H1 (cell line): ENCODE measurements around the gene FMO4. TPM values are rescaled to one million over a fixed set of nuclear protein-coding genes. Genes with fewer than 3 reads are reported as not detected.
A peak's percentile ranks its signal among the peaks of the same experiment; 100 is the strongest.
"Not testable (repeated sequence)": the region's sequence is repeated elsewhere in the genome, so short reads cannot be mapped to it uniquely, and the experiment has no call there.

Source experiments
- CTCF ChIA-PET: fragments of 300-600 bp; sonication (Branson Sonifier 250); formaldehyde crosslinking; loops from one replicate; lab custom pipeline; 2021; ENCODE audit not compliant: partially characterized antibody; lab: Charles Lee
- POLR2A ChIA-PET: fragments of 300-600 bp; sonication (Branson Sonifier 250); formaldehyde crosslinking; loops from one replicate; lab custom pipeline; 2021; ENCODE audit warnings: inconsistent platforms; ENCODE audit not compliant: partially characterized antibody; lab: Charles Lee
- DNase-seq, 2 experiments: peaks; one replicate each; pipeline versions ENCODE4 v3.0.0 to v3.0.0-alpha.2; 2010 to 2022; ENCODE audit warnings: low spot score in 2 of 2, low read depth in 1 of 2, mixed read lengths in 1 of 2
- FAIRE-seq: peaks from 2 replicates; lab custom pipeline; 2011; peaks lifted over from hg19 to GRCh38; lab: Jason Lieb, UNC
- H2AFZ ChIP-seq: 2 replicates; pipeline ENCODE4 v1.8.1; 2012; ENCODE audit warnings: low read length, inconsistent platforms
- H2AK5ac ChIP-seq: 2 replicates; pipeline ENCODE4 v1.6.1; 2013; ENCODE audit warnings: low read depth, low read length
- H2BK120ac ChIP-seq: replicated peaks from 2 replicates; pipeline ENCODE3; 2013; ENCODE audit warnings: low read depth, low read length, inconsistent platforms
- H2BK12ac ChIP-seq: 2 replicates; pipeline ENCODE4 v1.6.1; 2013; ENCODE audit warnings: low read depth, low read length
- H2BK15ac ChIP-seq: 2 replicates; pipeline ENCODE4 v1.6.1; 2013; ENCODE audit warnings: low read length
- H2BK20ac ChIP-seq: 2 replicates; pipeline ENCODE4 v1.6.1; 2013; ENCODE audit warnings: low read length
- H2BK5ac ChIP-seq: 2 replicates; pipeline ENCODE4 v1.6.1; 2013; ENCODE audit warnings: low read depth, low read length
- H3K14ac ChIP-seq: 2 replicates; pipeline ENCODE4 v1.6.1; 2013; ENCODE audit warnings: inconsistent platforms; ENCODE audit not compliant: insufficient read length
- H3K18ac ChIP-seq: 2 replicates; pipeline ENCODE4 v1.6.1; 2013; ENCODE audit warnings: low read length; ENCODE audit errors: extremely low read depth
- H3K23ac ChIP-seq: 2 replicates; pipeline ENCODE4 v1.6.1; 2013; ENCODE audit warnings: inconsistent platforms; ENCODE audit not compliant: insufficient read length
- H3K23me2 ChIP-seq: 2 replicates; pipeline ENCODE4 v1.6.1; 2013; ENCODE audit warnings: low read depth, low read length
- H3K27ac ChIP-seq: 2 replicates; pipeline ENCODE4 v1.6.1; 2011; ENCODE audit warnings: low read depth, low read length, inconsistent platforms
- H3K27me3 ChIP-seq, 4 experiments: replicated peaks in 1 of 4; 1 replicate in 1 of 4; 2 replicates in 3 of 4; pipeline versions ENCODE4 v1.6.1 to v1.8.1; 2011 to 2013; ENCODE audit warnings: low read length in 3 of 4, mild to moderate bottlenecking in 3 of 4, inconsistent platforms in 2 of 4, mixed read lengths in 2 of 4, moderate library complexity in 1 of 4; ENCODE audit not compliant: control insufficient read depth in 3 of 4, insufficient read depth in 3 of 4; ENCODE audit errors: extremely low read depth in 1 of 4
- H3K36me3 ChIP-seq, 4 experiments: 2 replicates each; pipeline versions ENCODE4 v1.6.1 to v1.8.1; 2011 to 2013; ENCODE audit warnings: mild to moderate bottlenecking in 4 of 4, low read length in 3 of 4, moderate library complexity in 2 of 4, control low read depth in 1 of 4, inconsistent platforms in 1 of 4; ENCODE audit not compliant: insufficient read depth in 4 of 4, control insufficient read depth in 2 of 4
- H3K4ac ChIP-seq: replicated peaks from 2 replicates; pipeline ENCODE3; 2013; ENCODE audit warnings: low read length, low read depth, mixed read lengths, inconsistent platforms; ENCODE audit not compliant: insufficient read length
- H3K4me1 ChIP-seq, 4 experiments: replicated peaks in 1 of 4; 1 replicate in 1 of 4; 2 replicates in 3 of 4; pipeline versions ENCODE4 v1.6.1 to v1.8.1; 2011 to 2013; ENCODE audit warnings: low read length in 3 of 4, inconsistent platforms in 2 of 4, mixed read lengths in 1 of 4; ENCODE audit not compliant: insufficient read depth in 4 of 4, control insufficient read depth in 3 of 4
- H3K4me2 ChIP-seq, 2 experiments: 2 replicates each; pipeline versions ENCODE4 v1.6.1 to v1.8.1; 2011 to 2013; ENCODE audit warnings: low read depth in 2 of 2, low read length in 2 of 2, control low read depth in 1 of 2, inconsistent platforms in 1 of 2, mild to moderate bottlenecking in 1 of 2; ENCODE audit not compliant: insufficient read depth in 1 of 2
- H3K4me3 ChIP-seq, 4 experiments: fragments of 200-600, 300-600 bp in 1 of 4; sonication (generic), shearing (Covaris generic), sonication (Bioruptor Twin) in 1 of 4; 2 replicates each; pipeline versions ENCODE4 v1.5.1 to v1.8.1; 2011 to 2016; ENCODE audit warnings: low read length in 4 of 4, low read depth in 3 of 4, control low read depth in 2 of 4, inconsistent platforms in 2 of 4, mild to moderate bottlenecking in 2 of 4, mixed read lengths in 1 of 4, moderate library complexity in 1 of 4; ENCODE audit not compliant: insufficient read depth in 2 of 4; ENCODE audit errors: extremely low read depth in 1 of 4
- H3K56ac ChIP-seq: replicated peaks from 2 replicates; pipeline ENCODE3; 2013; ENCODE audit warnings: low read depth, mild to moderate bottlenecking, mixed read lengths, low read length, inconsistent platforms; ENCODE audit not compliant: insufficient read length
- H3K79me1 ChIP-seq: 2 replicates; pipeline ENCODE4 v1.6.1; 2013; ENCODE audit warnings: low read depth, low read length, control low read depth
- H3K79me2 ChIP-seq, 2 experiments: 2 replicates each; pipeline versions ENCODE4 v1.6.1 to v1.8.1; 2012 to 2013; ENCODE audit warnings: low read length in 2 of 2, mild to moderate bottlenecking in 2 of 2, inconsistent platforms in 1 of 2; ENCODE audit not compliant: insufficient read depth in 2 of 2, control insufficient read depth in 1 of 2
- H3K9ac ChIP-seq, 4 experiments: replicated peaks in 1 of 4; 1 replicate in 1 of 4; 2 replicates in 3 of 4; pipeline versions ENCODE4 v1.6.1 to v1.8.1; 2011 to 2013; ENCODE audit warnings: low read depth in 3 of 4, low read length in 3 of 4, control low read depth in 2 of 4, mild to moderate bottlenecking in 2 of 4, moderate library complexity in 2 of 4, inconsistent platforms in 1 of 4; ENCODE audit errors: extremely low read depth in 1 of 4
- H3K9me3 ChIP-seq, 2 experiments: 2 replicates each; pipeline versions ENCODE4 v1.6.1 to v1.8.1; 2012 to 2013; ENCODE audit warnings: mild to moderate bottlenecking in 2 of 2, moderate library complexity in 2 of 2, control low read depth in 1 of 2, inconsistent platforms in 1 of 2, low read depth in 1 of 2, low read length in 1 of 2, mixed read lengths in 1 of 2; ENCODE audit not compliant: insufficient read depth in 2 of 2
- H4K20me1 ChIP-seq, 2 experiments: replicated peaks in 1 of 2; 2 replicates each; pipeline versions ENCODE3 to v1.8.1; 2011 to 2013; ENCODE audit warnings: inconsistent platforms in 2 of 2, low read length in 2 of 2, mild to moderate bottlenecking in 1 of 2; ENCODE audit not compliant: insufficient read depth in 2 of 2, control insufficient read depth in 1 of 2
- H4K5ac ChIP-seq: 2 replicates; pipeline ENCODE4 v1.6.1; 2013; ENCODE audit warnings: low read length, low read depth, mixed read lengths, inconsistent platforms; ENCODE audit not compliant: insufficient read length
- H4K8ac ChIP-seq: 2 replicates; pipeline ENCODE4 v1.8.0; 2013; ENCODE audit warnings: mild to moderate bottlenecking, moderate library complexity, low read length, inconsistent platforms; ENCODE audit not compliant: insufficient read depth; ENCODE audit errors: extremely low read depth
- H4K91ac ChIP-seq: replicated peaks from 2 replicates; pipeline ENCODE3; 2013; ENCODE audit warnings: low read length, mixed read lengths, inconsistent platforms; ENCODE audit not compliant: insufficient read length
- CTCF ChIP-seq, 3 experiments: IDR thresholded peaks; 1 replicate in 2 of 3; 2 replicates in 1 of 3; pipeline versions ENCODE4 v1.5.1 to v1.6.1; 2011; ENCODE audit warnings: low read length in 3 of 3, mild to moderate bottlenecking in 3 of 3, inconsistent platforms in 2 of 3, low read depth in 1 of 3, moderate library complexity in 1 of 3; ENCODE audit not compliant: insufficient read depth in 1 of 3; ENCODE audit errors: control extremely low read depth in 1 of 3
- RAD21 ChIP-seq, 2 experiments: IDR thresholded peaks in 1 of 2; conservative IDR thresholded peaks in 1 of 2; 2 replicates each; pipeline ENCODE4 v1.6.1; 2011; ENCODE audit warnings: low read depth in 2 of 2, low read length in 2 of 2, improper control_type of control experiment in 1 of 2, inconsistent platforms in 1 of 2, mild to moderate bottlenecking in 1 of 2, moderate library complexity in 1 of 2
- WGBS, 2 experiments: shearing (Covaris generic) in 1 of 2; methylation state at CpG; one replicate each; pipeline versions ENCODE4 v1.1.6 to v1.1.7; 2013 to 2015; ENCODE audit warnings: low lambda C conversion rate in 2 of 2, mixed read lengths in 2 of 2, inconsistent platforms in 1 of 2, low coverage in 1 of 2, missing lambda C conversion rate in 1 of 2; ENCODE audit not compliant: insufficient replicate concordance in 2 of 2, insufficient coverage in 1 of 2, insufficient read length in 1 of 2; ENCODE audit errors: extremely low coverage in 1 of 2, missing lambda C conversion rate in 1 of 2; 5-methylcytosine and 5-hydroxymethylcytosine counted together
- polyA plus RNA-seq, 7 experiments: library from polyadenylated mRNA; depleted of rRNA in 3 of 7; stranded (reverse) in 5 of 7; unstranded in 2 of 7; fragments of >200 nt in 5 of 7; fragments of 200-250 nt in 2 of 7; gene quantifications; 1 replicate in 5 of 7; 2 replicates in 1 of 7; 4 replicates in 1 of 7; pipeline versions ENCODE4 v1.2.1 to v1.2.3, GENCODE V29; 2011 to 2013; ENCODE audit warnings: missing spikeins in 2 of 7, mixed read lengths in 2 of 7
- total RNA-seq: library from RNA; stranded (reverse); fragmentation: NEBNext Ultra II Directional; extraction: Animal tissue kit (Norgen Biotek cat#: 25700); gene quantifications from 2 replicates; pipeline ENCODE4 v1.2.1, GENCODE V29; 2021

The FMO4 gene
- total and polyA plus RNA-seq, 2 of the 8 experiments (the other 6 are each of a cell fraction or from before 2014, with no cell fraction given): 1.5 to 2.3 TPM

- FAIRE-seq: peak; percentile 94
- not testable (repeated sequence) for H3K56ac ChIP-seq
Measured at GRCh38 chr1:171339345-171339744, 25.4 kb downstream of the FMO4 start.

More at GRCh38 chr1:171339345-171339744, 25.4 kb downstream of the FMO4 start:
- H3K23me2 ChIP-seq, H2BK120ac ChIP-seq, H3K4me1 ChIP-seq, H3K4me3 ChIP-seq, H4K8ac ChIP-seq, H3K14ac ChIP-seq, H3K36me3 ChIP-seq, H2BK12ac ChIP-seq, H3K27me3 ChIP-seq, H3K18ac ChIP-seq, H3K4me2 ChIP-seq, H3K9ac ChIP-seq, POLR2A ChIA-PET, H3K79me2 ChIP-seq, H3K23ac ChIP-seq, H2BK20ac ChIP-seq, DNase-seq: not testable (repeated sequence)
- TF ChIP-seq CTCF (IDR thresholded peaks at IDR 0.05; ENCODE audit: control extremely low read depth in 1 of 3, insufficient read depth in 1 of 3, low read depth in 1 of 3, low read length in 3 of 3) (peak in 1 of 3 experiments; percentile 9; a peak in 1 of 4 replicates), RAD21 (IDR thresholded peaks at IDR 0.05 in 1 of 2, conservative IDR thresholded peaks at IDR 0.05 in 1 of 2; ENCODE audit: low read depth in 2 of 2, low read length in 2 of 2) (0 out of 4 replicates have a peak, but pooled peaks of 1 of the 2 experiments have one; percentile 11)
- TF ChIP-seq, all 59 proteins: peak for 2; not testable (repeated sequence) for 57
- not testable (repeated sequence) for H2AFZ ChIP-seq, H4K5ac ChIP-seq, H4K20me1 ChIP-seq, H3K9me3 ChIP-seq, H3K27ac ChIP-seq, H4K91ac ChIP-seq, H2BK15ac ChIP-seq, H3K4ac ChIP-seq, H2AK5ac ChIP-seq, H3K79me1 ChIP-seq, H2BK5ac ChIP-seq
- CTCF ChIA-PET: interaction anchor here (0.6 to 1.7 kb wide), 11 partner anchors 13 to 247 kb away, joined by 3 to 12 read pairs (median 4); partner anchors contain the start of gene FMO4
- WGBS, 2 experiments: 82% methylated on average over 6 of the region's 6 CpGs; no CpG with 5 or more reads in 1 of the 2 experiments
